BJ (cell line): ENCODE data around the gene ZNF267. TPM values are rescaled to one million over a fixed set of nuclear protein-coding genes. Genes with fewer than 3 reads are reported as not detected.

ENCODE experiments used
- CTCF ChIA-PET: fragments of 350-600 bp; formaldehyde crosslinking; extraction: SDS; loops from one replicate; lab custom pipeline; 2021; ENCODE audit warnings: antibody characterized with exemption, inconsistent platforms; lab: Yijun Ruan, JAX
- POLR2A ChIA-PET: fragments of 300-600 bp; sonication (Branson Sonifier 250); formaldehyde crosslinking; extraction: SDS; loops from one replicate; lab custom pipeline; 2021; ENCODE audit warnings: antibody characterized with exemption; lab: Charles Lee
- DNase-seq: peaks from one replicate; pipeline ENCODE4 v3.0.0-alpha.2; 2011; ENCODE audit warnings: low read depth
- H3K27me3 ChIP-seq: 2 replicates; pipeline ENCODE4 v1.6.0; 2011; ENCODE audit warnings: low read length; ENCODE audit not compliant: control insufficient read depth, insufficient read depth
- H3K36me3 ChIP-seq: 2 replicates; pipeline ENCODE4 v1.5.1; 2011; ENCODE audit warnings: low read length; ENCODE audit not compliant: control insufficient read depth, insufficient read depth
- H3K4me3 ChIP-seq: 2 replicates; pipeline ENCODE4 v1.5.1; 2011; ENCODE audit warnings: low read depth, mild to moderate bottlenecking, control low read depth, low read length
- CTCF ChIP-seq: IDR thresholded peaks from 2 replicates; pipeline ENCODE4 v1.5.1; 2011; ENCODE audit warnings: low read depth, mild to moderate bottlenecking, control low read depth, inconsistent platforms, low read length, moderate library complexity; ENCODE audit not compliant: insufficient read depth
- polyA plus RNA-seq: library from polyadenylated mRNA; depleted of rRNA; stranded (reverse); fragments of >200 nt; gene quantifications from 2 replicates; pipeline ENCODE4 v1.2.3, GENCODE V29; 2011

The ZNF267 gene
- polyA plus RNA-seq, 1 experiment: 1.4 TPM

- TF ChIP-seq CTCF: no peak
- POLR2A ChIA-PET: no interaction called here
- no peaks in the 10 kb centered on the region for H3K36me3 ChIP-seq
- CTCF ChIA-PET: interaction anchor here (0.5 to 2.7 kb wide), 6 partner anchors 11 to 894 kb away, joined by 3 to 34 read pairs (median 5); partner anchors contain the start of gene ZNF843
- no peak for DNase-seq
- H3K27me3 ChIP-seq: no peaks in the 10 kb centered on the region
- no peak overlapping the region for H3K4me3 ChIP-seq
Observed at GRCh38 chr16:31869511-31870201, 4.0 kb upstream of the ZNF267 start.

DNA sequence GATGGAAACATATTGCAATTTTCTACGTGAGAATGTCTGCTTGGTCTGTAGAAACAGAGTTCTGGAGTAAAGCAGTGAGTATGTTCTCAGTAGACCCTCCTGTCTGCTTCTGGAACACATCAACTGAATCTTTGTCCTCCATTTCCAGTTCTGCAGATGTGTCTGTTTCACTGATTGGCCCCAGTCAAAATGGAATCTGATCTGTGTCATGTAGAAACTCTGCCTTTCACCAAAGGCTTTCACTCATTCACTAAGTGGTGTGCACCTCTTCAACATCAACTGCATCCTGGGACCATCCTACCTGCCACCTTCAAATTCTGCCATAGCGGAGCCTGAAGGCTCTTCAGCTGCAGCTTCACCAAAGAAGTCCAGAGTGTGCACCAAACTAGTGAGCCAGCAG is 2.8 kb upstream of the ZNF267 start:
- H3K27me3 ChIP-seq: no peaks in the 10 kb centered on the region
- ChIA-PET CTCF (interaction anchor here (0.6 to 3.6 kb wide), 3 partner anchors 12 to 427 kb away, joined by 3 to 16 read pairs (median 3); no protein-coding TSS in a partner anchor), POLR2A (no interaction called here)
- no peak for TF ChIP-seq CTCF
- H3K4me3 ChIP-seq: no peak overlapping the region
- H3K36me3 ChIP-seq: no peaks in the 10 kb centered on the region
- no peak for DNase-seq

DNA sequence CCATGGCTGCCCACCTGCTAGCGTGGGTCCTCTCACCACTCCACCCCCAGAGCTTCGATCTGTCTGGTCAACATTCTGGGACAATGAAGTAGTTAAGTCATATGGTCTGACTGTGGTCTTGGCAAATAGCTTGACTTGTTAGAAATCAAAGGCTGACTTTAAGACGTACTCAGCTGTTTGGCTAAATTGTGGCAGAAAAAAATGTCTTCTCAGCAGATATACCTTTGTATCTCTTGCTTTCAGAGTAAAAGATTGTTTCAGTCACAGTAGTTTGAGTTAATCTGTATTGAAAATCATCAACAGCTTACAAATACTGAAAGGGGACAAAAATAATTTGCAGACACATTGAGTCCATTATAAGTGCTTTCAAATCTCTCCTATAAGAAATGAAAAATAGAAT is 2.1 kb upstream of the ZNF267 start:
- no peak for DNase-seq
- H3K36me3 ChIP-seq: no peaks in the 10 kb centered on the region
- ChIA-PET CTCF (interaction anchor here (3.6 kb wide), 1 partner anchor 13 kb away, joined by 16 read pairs; no protein-coding TSS in a partner anchor), POLR2A (no interaction called here)
- TF ChIP-seq CTCF: no peak
- no peaks in the 10 kb centered on the region for H3K27me3 ChIP-seq
- H3K4me3 ChIP-seq: no peak overlapping the region

DNA sequence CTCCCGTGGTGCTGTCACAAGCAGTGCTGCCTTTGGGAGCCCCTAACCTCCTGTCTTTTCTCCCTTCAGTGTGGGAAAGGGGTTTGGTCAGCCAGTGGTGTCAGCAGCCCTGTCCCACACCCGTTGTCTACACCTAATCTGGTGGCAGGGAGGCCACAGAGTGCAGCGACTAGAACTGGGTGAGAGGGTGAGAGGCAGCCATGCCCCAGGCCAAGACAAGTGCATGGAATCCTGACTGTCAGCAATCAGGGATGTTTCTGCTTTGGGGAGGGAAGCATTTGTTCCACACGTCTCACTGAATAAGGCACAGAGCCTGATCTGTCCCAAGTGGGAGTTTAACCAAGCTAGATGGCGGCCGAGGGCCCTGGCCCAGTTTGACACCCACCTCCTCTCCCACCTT is 1.4 kb upstream of the ZNF267 start:
- no peak for TF ChIP-seq CTCF
- ChIA-PET CTCF (interaction anchor here (3.6 kb wide), 1 partner anchor 13 kb away, joined by 16 read pairs; no protein-coding TSS in a partner anchor), POLR2A (no interaction called here)
- Histone ChIP-seq H3K4me3 (no peak overlapping the region), H3K36me3 (no peaks in the 10 kb centered on the region), H3K27me3 (no peaks in the 10 kb centered on the region)
- DNase-seq: no peak

DNA sequence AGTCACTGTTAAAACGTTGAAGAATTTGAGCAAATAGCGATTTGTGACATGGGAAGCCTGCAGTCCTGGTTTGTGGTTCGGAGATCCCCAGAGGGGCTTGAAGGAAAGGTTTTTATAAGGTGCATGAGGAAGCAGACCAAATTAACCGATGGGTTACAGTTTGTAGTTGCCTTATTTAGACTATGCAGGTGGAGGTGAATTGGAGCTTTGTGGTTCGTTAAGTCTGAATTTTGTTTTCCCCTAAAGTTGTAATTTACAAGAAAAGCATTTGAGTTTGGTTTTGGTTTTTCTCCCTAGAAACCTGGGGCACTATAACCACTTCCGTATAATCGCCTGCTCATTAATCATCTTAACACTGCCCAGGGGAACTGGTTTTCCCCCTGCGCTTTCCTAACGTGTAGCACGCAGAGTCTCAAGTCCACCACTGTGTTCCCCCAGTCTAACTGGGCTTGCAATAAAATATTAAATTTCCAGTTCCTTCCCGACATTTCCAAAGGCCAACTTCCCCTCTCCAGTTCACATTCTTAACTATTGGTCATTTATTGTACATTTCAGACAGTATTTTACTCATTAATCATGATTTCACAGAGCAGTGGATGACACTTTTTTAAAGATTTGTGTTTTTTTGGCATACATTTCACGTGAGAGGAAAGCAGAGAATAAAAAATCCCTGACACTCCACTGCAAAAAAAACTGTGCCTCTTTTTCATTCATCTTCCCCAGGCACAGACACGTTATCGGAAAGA is 932 bp downstream of the ZNF267 start:
- ChIA-PET POLR2A (no interaction called here), CTCF (interaction anchor here (1.4 to 3.6 kb wide), 3 partner anchors 13 to 890 kb away, joined by 5 to 16 read pairs (median 8); partner anchors contain the start of gene HSD3B7)
- no peak for DNase-seq
- Histone ChIP-seq H3K27me3 (no peaks in the 10 kb centered on the region), H3K4me3 (peak overlapping the region; percentile 95), H3K36me3 (no peaks in the 10 kb centered on the region)
- TF ChIP-seq CTCF: no peak
